Stimulated activated CD4-positive, alpha-beta T cell treated with anti-CD3 and anti-CD28 coated beads, Interleukin-2, amount 100 ng/mL, for 48 hours (primary cell): ENCODE results near the gene FBLIM1.
A peak's percentile ranks its signal among the peaks of the same experiment; 100 is the strongest.
"Not testable (repeated sequence)": the region's sequence is repeated elsewhere in the genome, so short reads cannot be mapped to it uniquely, and the experiment has no call there.

Experiments
- DNase-seq, 2 donors: peaks; one replicate each; pipeline ENCODE4 v3.0.0-alpha.2; 2020

Gene FBLIM1

GRCh38 chr1:15825800-15826199, 67.2 kb downstream of the FBLIM1 start:
- DNase-seq, result no peak

DNA sequence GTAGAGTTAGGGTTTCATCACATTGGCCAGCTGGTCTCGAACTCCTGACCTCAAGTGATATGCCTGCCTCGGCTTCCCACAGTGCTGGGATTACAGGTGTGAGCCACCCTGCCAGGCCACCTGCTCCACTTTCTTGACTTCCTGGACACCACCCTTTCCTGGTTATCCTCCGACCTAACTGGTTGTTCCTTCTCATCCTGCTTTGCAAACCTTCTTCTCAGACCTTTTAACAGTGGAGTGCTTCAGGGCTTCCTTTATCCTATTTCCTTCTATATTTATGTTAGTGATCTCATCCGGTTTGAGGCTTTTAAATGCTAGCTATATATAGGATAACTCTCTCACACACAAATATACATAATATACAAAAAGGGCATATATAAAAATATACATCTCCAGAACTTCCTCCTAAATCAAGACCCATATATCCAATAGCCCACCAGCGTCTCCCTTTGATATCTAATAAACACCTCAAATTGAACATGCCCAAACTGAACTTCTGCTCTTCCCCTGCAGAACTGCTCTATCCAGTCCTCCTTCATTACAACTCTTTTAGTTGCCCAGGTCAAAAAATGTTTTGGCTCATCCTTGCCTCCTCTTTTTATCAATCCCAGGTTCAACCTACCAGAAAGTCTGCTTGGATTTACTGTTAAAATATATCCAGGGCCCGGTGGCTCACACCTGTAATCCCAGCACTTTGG, 68.4 kb downstream of the FBLIM1 start:
- no peak for DNase-seq

GRCh38 chr1:15827567-15827966, 69.0 kb downstream of the FBLIM1 start:
- not testable (repeated sequence) for DNase-seq

- DNase-seq, result not testable (repeated sequence)
These were observed 70.3 kb downstream of the FBLIM1 start for GRCh38 chr1:15828931-15829330.

GRCh38 chr1:15830258-15830657, 71.7 kb downstream of the FBLIM1 start:
- no peak for DNase-seq

DNA sequence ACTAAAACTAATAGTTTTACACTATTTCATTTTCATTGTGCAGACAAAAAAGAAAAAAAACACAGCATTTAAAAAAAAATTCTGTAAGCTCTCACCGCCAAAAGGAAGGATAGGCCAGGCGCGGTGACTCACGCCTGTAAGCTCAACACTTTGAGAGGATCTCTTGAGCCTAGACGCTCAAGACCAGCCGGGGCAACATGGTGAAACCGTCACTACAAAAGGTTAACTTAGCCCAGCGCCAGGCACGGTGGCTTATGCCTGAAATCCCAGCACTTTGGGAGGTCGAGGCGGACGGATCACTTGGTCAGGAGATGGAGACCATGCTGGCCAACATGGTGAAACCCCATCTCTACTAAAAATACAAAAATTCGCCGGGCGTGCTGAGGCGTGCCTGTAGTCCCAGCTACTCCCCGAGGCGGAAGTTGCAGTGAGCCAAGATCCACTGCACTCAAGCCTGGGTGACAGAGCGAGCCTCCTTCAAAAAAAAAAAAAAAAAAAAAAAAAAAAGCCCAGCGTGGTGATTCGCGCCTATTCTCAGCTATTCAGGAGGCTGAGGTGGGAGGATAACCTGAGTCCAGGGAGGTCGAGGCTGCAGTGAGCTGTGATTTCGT, 74.6 kb downstream of the FBLIM1 start:
- DNase-seq, result peak in 1 of 2 donors; percentile 36

DNA sequence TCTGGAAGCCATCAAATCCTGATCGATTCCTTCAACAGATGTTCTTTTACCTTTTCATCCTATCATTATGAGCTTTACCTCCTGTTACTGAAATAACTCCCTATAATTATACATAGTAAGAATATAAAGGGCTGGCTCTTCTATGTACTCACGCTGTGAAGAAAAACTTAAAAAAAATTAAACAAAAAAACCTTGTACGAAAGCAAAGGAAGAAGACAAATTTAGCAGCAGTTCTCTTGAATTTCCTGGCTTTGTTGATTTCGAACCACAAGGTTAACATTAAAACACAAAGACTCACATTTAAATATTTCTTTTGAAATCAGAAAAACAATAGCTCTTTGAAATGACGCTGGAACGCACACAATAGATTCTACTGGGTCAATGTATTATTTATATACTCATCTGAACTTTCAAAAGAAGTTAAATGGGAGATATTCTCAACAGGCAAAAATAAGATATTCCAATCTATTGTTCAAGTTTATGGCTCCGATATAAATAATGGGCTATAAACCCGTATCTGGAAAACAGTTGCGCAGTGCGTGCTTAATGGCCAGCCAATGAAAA, 75.3 kb downstream of the FBLIM1 start:
- DNase-seq, result no peak

GRCh38 chr1:15834406-15835204, 76.0 kb downstream of the FBLIM1 start:
- peak; percentile 84 to 88 for DNase-seq

GRCh38 chr1:15835205-15835740, 76.7 kb downstream of the FBLIM1 start:
- DNase-seq, result peak in 1 of 2 donors; percentile 40

- DNase-seq, result peak; percentile 98 to 99
These were observed 77.3 kb downstream of the FBLIM1 start for GRCh38 chr1:15835741-15836510.
